Liver (tissue), 9 donors: ENCODE measurements around the gene SELENOK. TPM values are rescaled to one million over a fixed set of nuclear protein-coding genes. Genes with fewer than 3 reads are reported as not detected.
A peak's percentile ranks its signal among the peaks of the same experiment; 100 is the strongest.

ENCODE experiments used
- DNase-seq: peaks from one replicate; pipeline ENCODE4 v3.0.0-alpha.2; 2017; ENCODE audit warnings: low spot score
- H3K27ac ChIP-seq, 2 donors: one replicate each; pipeline ENCODE4 v1.7.0; 2013; ENCODE audit warnings: inconsistent platforms in 2 of 2, low read length in 2 of 2, control low read depth in 1 of 2, low read depth in 1 of 2, mild to moderate bottlenecking in 1 of 2
- H3K27me3 ChIP-seq, 4 donors: one replicate each; pipeline versions ENCODE4 v1.6.1 to v1.7.0; 2013; ENCODE audit warnings: low read length in 3 of 4, inconsistent platforms in 1 of 4, mild to moderate bottlenecking in 1 of 4, moderate library complexity in 1 of 4; ENCODE audit not compliant: control insufficient read depth in 4 of 4, insufficient read depth in 4 of 4
- H3K36me3 ChIP-seq, 4 donors: one replicate each; pipeline versions ENCODE4 v1.6.1 to v1.7.0; 2013; ENCODE audit warnings: low read length in 3 of 4, mild to moderate bottlenecking in 3 of 4, low read depth in 1 of 4, moderate library complexity in 1 of 4; ENCODE audit not compliant: control insufficient read depth in 4 of 4, insufficient read depth in 3 of 4
- H3K4me1 ChIP-seq, 4 donors: one replicate each; pipeline versions ENCODE4 v1.6.1 to v1.7.0; 2013; ENCODE audit warnings: low read length in 3 of 4, mild to moderate bottlenecking in 3 of 4, moderate library complexity in 1 of 4; ENCODE audit not compliant: control insufficient read depth in 4 of 4, insufficient read depth in 4 of 4
- H3K4me3 ChIP-seq, 3 donors: one replicate each; pipeline versions ENCODE4 v1.6.1 to v1.7.0; 2013; ENCODE audit warnings: low read length in 3 of 3, control low read depth in 1 of 3, low read depth in 1 of 3, mild to moderate bottlenecking in 1 of 3
- H3K9ac ChIP-seq, 2 donors: one replicate each; pipeline ENCODE4 v1.7.0; 2013; ENCODE audit warnings: low read length in 2 of 2, mild to moderate bottlenecking in 2 of 2, moderate library complexity in 2 of 2, control low read depth in 1 of 2, low read depth in 1 of 2
- H3K9me3 ChIP-seq, 4 donors: one replicate each; pipeline versions ENCODE4 v1.6.1 to v1.7.0; 2013; ENCODE audit warnings: low read length in 3 of 4; ENCODE audit not compliant: control insufficient read depth in 4 of 4
- ATF3 ChIP-seq: IDR thresholded peaks from 2 replicates; pipeline ENCODE4 v1.6.1; 2016; ENCODE audit warnings: antibody characterized with exemption
- CTCF ChIP-seq: fragments of 150-350 bp; IDR thresholded peaks from 2 replicates; pipeline ENCODE4 v1.5.1; 2017; ENCODE audit warnings: improper control_type of control experiment, low read depth, low read length; ENCODE audit not compliant: missing input control
- EGR1 ChIP-seq, 2 donors: IDR thresholded peaks; 2 replicates each; pipeline ENCODE4 v1.6.1; 2016 to 2018; ENCODE audit warnings: antibody characterized with exemption in 2 of 2, low read depth in 2 of 2
- FOXA1 ChIP-seq: IDR thresholded peaks from 2 replicates; pipeline ENCODE4 v1.6.1; 2016; ENCODE audit warnings: antibody characterized with exemption
- FOXA2 ChIP-seq: IDR thresholded peaks from 2 replicates; pipeline ENCODE4 v1.6.1; 2016; ENCODE audit warnings: antibody characterized with exemption
- GABPA ChIP-seq, 2 donors: IDR thresholded peaks in 1 of 2; conservative IDR thresholded peaks in 1 of 2; 2 replicates each; pipeline ENCODE4 v1.6.1; 2016; ENCODE audit warnings: antibody characterized with exemption in 2 of 2, mild to moderate bottlenecking in 1 of 2, moderate library complexity in 1 of 2
- HNF4A ChIP-seq, 2 donors: conservative IDR thresholded peaks; 2 replicates each; pipeline ENCODE4 v1.6.1; 2016; ENCODE audit warnings: antibody characterized with exemption in 2 of 2, mild to moderate bottlenecking in 2 of 2
- HNF4G ChIP-seq: IDR thresholded peaks from 2 replicates; pipeline ENCODE4 v1.6.1; 2016; ENCODE audit warnings: antibody characterized with exemption
- JUND ChIP-seq, 2 donors: IDR thresholded peaks; 2 replicates each; pipeline ENCODE4 v1.6.1; 2016; ENCODE audit warnings: antibody characterized with exemption in 2 of 2
- MAX ChIP-seq: IDR thresholded peaks from 2 replicates; pipeline ENCODE4 v1.6.1; 2016; ENCODE audit warnings: antibody characterized with exemption
- NR2F2 ChIP-seq: IDR thresholded peaks from 2 replicates; pipeline ENCODE4 v1.6.1; 2016; ENCODE audit warnings: antibody characterized with exemption
- RAD21 ChIP-seq, 2 donors: IDR thresholded peaks; 2 replicates each; pipeline ENCODE4 v1.6.1; 2016; ENCODE audit warnings: antibody characterized with exemption in 2 of 2, mild to moderate bottlenecking in 2 of 2
- REST ChIP-seq: IDR thresholded peaks from 2 replicates; pipeline ENCODE4 v1.6.1; 2016; ENCODE audit warnings: antibody characterized with exemption, mild to moderate bottlenecking
- RXRA ChIP-seq, 2 donors: IDR thresholded peaks; 2 replicates each; pipeline ENCODE4 v1.6.1; 2017 to 2018; ENCODE audit warnings: antibody characterized with exemption in 2 of 2, mild to moderate bottlenecking in 1 of 2
- SP1 ChIP-seq: IDR thresholded peaks from 2 replicates; pipeline ENCODE4 v1.6.1; 2018; ENCODE audit warnings: antibody characterized with exemption, mild to moderate bottlenecking
- TAF1 ChIP-seq: conservative IDR thresholded peaks from 2 replicates; pipeline ENCODE4 v1.6.1; 2016; ENCODE audit warnings: antibody characterized with exemption, mild to moderate bottlenecking
- YY1 ChIP-seq: IDR thresholded peaks from 2 replicates; pipeline ENCODE4 v1.6.1; 2016; ENCODE audit warnings: antibody characterized with exemption, mild to moderate bottlenecking
- ZBTB33 ChIP-seq: IDR thresholded peaks from 2 replicates; pipeline ENCODE4 v1.6.1; 2016; ENCODE audit warnings: antibody characterized with exemption
- WGBS: extraction: QIAGEN DNeasy Blood & Tissue Kit; methylation state at CpG from one replicate; pipeline ENCODE4 v1.1.7; 2013; 5-methylcytosine and 5-hydroxymethylcytosine counted together
- polyA plus RNA-seq, 2 donors: library from polyadenylated mRNA; stranded (reverse) in 1 of 2; unstranded in 1 of 2; fragments of 200-250 nt in 1 of 2; fragments of >200 nt in 1 of 2; fragmentation: Nextera tagmentation in 1 of 2; extraction: Ambion mirVana in 1 of 2; gene quantifications; one replicate each; pipeline versions ENCODE4 v1.2.1 to v1.2.3, GENCODE V29; 2013 to 2015
- total RNA-seq, 2 donors: library from RNA; depleted of rRNA; stranded (reverse); fragments of >200 nt; gene quantifications; one replicate each; pipeline ENCODE4 v1.2.3, GENCODE V29; 2014
- donor health status: healthy.
- donor health status: healthy.
- donor health status: healthy.
- donor health status: healthy.
- donor health status: healthy.

Gene SELENOK
- total and polyA plus RNA-seq, 4 donors, result 24.9 to 80.2 (median 38.8) TPM

- peak overlapping the region; percentile 30 to 37 for H3K9ac ChIP-seq
- no peaks in the 10 kb centered on the region for H3K27me3 ChIP-seq
- H3K36me3 ChIP-seq, result no peaks in the 10 kb centered on the region
- H3K9me3 ChIP-seq, result no peaks in the 10 kb centered on the region
- peak overlapping the region; percentile 53 to 99 for H3K27ac ChIP-seq
- H3K4me1 ChIP-seq, result peaks cover 2 to 40% (median 14%) of the 10 kb centered on the region in 4 donors
- peak overlapping the region in 2 of 3 donors; percentile 38 to 85 for H3K4me3 ChIP-seq
- TF ChIP-seq EGR1 (IDR thresholded peaks at IDR 0.05; ENCODE audit: low read depth in 2 of 2), result no peak
- no peak for TF ChIP-seq RXRA (IDR thresholded peaks at IDR 0.05)
- TF ChIP-seq RAD21 (IDR thresholded peaks at IDR 0.05), result no peak
- no peak for TF ChIP-seq ZBTB33
- TF ChIP-seq TAF1, result no peak
- no peak for TF ChIP-seq REST
- TF ChIP-seq JUND (IDR thresholded peaks at IDR 0.05), result no peak
- no peak for TF ChIP-seq FOXA2
- no peak for TF ChIP-seq SP1
- TF ChIP-seq MAX, result no peak
- no peak for TF ChIP-seq HNF4G
- TF ChIP-seq CTCF, result no peak
- no peak for TF ChIP-seq ATF3
- TF ChIP-seq HNF4A (conservative IDR thresholded peaks at IDR 0.05), result no peak
- TF ChIP-seq GABPA (IDR thresholded peaks at IDR 0.05 in 1 of 2, conservative IDR thresholded peaks at IDR 0.05 in 1 of 2), result no peak
- no peak for TF ChIP-seq YY1
- no peak for TF ChIP-seq NR2F2
- TF ChIP-seq FOXA1, result no peak
- WGBS, result 48% methylated on average over 10 of the region's 10 CpGs
- DNase-seq, result no peak
Observed at GRCh38 chr3:53846851-53847155, 44.9 kb downstream of the SELENOK start.
